GDM1 (cell line): ENCODE data around the gene SFXN3.

ENCODE experiments used
- DNase-seq: peaks from one replicate; lab custom pipeline; 2025; lab: John Stamatoyannopoulos, UW

Gene SFXN3

GRCh38 chr10:101075775-101076174, 44.7 kb downstream of the SFXN3 start:
- DNase-seq, result no peak

GRCh38 chr10:101076630-101077029, 45.6 kb downstream of the SFXN3 start:
- no peak for DNase-seq

- DNase-seq, result no peak
Observed at GRCh38 chr10:101079874-101080273, 48.8 kb downstream of the SFXN3 start.

- DNase-seq, result no peak
Observed at GRCh38 chr10:101080933-101081931, 50.2 kb downstream of the SFXN3 start.

- no peak for DNase-seq
Observed at GRCh38 chr10:101085846-101086245, 54.8 kb downstream of the SFXN3 start.

GRCh38 chr10:101087376-101087775, 56.3 kb downstream of the SFXN3 start:
- DNase-seq, result no peak

- DNase-seq, result no peak
Observed at GRCh38 chr10:101087965-101088364, 56.9 kb downstream of the SFXN3 start.

GRCh38 chr10:101089520-101090299, 58.7 kb downstream of the SFXN3 start:
- no peak for DNase-seq

GRCh38 chr10:101090597-101090996, 59.6 kb downstream of the SFXN3 start:
- DNase-seq, result no peak
